ENCODE data around the gene SLC32A1.

The SLC32A1 gene

DNA sequence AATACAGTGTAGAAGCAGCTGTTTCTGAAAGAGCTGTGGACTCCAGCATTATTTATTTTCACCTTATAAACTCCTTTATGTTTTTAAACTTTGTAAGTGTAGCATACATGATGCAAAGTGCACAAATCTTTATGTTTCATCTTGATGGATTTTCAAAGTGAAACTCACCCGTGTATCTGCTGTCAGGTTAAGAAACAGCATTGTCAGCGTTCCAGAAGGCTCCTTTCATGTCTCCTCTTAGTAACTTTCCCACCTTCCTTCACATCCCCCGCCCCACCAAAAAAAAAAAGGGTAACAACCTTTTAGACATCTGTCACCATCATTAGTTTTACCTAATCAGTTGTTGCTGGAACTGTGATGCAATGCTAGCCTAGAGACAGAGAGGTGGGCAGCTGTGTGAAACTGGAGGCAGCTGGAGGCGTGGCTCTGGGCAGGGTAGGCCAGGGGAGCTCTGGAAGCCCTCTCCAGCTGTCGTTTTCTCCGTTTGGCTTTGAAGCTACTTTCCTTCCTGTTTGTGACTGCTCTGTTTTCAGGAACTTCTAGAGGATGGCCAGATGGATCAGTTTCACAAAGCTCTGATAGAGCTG lies 31.1 kb downstream of the SLC32A1 start:
- no peak for DNase-seq

DNA sequence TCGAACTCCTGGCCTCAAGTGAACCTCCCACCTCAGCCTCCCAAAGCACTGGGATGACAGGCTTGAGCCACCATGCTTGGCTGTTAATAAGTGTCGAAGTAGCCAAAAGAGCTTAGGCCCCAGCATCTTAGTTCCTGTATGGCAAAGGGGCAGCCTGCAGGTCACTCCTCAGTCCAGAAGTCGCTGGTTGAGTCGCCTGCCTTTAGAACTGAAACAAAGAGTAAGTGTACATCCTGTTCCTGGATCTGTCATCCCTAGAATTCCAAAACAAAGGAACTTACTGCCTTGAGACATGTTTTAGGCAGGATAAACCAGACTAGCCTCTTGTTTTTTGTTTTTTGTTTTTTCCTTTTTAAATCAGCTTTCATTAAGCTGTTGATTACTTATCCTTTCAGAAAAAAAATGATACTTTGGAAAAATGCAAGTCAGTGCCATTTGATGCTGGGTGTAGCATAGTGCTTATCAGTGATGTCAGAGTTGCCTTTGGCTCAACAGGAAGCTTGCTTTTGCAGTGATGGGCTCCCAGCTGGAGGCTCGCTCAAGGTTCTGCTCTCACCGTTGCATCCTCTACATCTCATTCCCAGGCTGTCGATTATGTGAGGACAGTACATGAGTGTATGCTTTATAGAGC lies 33.0 kb downstream of the SLC32A1 start:
- DNase-seq = no peak

DNA sequence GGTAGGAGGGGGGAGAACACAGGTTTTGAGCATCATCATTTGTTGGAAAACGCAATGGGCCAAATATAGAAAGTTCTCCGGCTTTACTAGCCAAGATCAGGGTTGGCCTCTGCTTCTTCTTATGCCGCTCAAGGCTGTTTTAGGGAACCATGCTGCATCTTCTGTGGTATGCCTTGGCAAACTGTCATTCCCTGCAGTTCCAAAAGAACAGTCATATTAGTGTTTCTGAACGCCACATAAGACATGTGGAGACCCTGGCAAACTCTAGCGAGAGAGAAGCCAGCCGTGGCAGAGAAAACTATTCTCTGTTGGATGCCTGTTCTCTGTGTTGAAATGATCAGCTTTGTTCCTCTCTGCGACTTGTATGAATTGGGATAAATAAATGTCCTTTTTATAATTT lies 34.8 kb downstream of the SLC32A1 start:
- DNase-seq = no peak

DNA sequence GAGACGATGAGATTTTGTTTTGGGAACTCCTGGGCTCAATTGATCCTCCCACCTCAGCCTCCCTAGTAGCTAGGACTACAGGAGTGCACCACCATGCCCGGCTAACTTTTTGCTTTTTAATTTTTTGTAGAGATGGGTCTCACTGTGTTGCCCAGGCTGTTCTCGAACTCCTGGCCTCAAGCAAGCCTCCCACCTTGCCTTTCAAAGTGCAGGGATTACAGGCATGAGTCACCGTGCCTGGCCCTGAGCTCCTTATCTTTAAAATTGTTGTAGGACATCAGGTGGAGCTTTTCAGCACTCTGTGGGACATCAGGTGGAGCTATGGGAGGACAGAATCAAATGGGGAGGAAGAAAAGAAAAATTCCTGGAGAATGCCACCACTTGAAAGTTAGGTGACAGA lies 36.7 kb downstream of the SLC32A1 start:
- no peak for DNase-seq

DNA sequence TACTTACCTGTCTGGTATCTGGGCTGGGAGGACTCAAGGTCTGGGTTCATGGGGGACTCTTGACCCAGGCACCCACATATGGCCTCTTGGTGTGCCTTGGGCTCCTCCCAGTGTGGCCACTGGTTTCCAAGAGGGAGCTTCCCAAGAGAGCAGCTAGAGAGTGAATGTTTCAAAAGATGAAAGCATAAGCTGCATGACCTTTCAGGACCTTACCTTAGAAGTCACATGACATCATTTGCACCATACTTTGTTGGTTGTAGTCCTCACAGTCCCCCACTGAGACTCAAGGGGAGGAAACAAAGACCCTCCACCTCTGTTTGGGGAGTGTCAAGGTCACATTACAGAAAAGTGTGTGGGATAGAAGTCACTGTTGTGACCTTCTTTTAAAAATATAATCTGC lies 37.9 kb downstream of the SLC32A1 start:
- no peak for DNase-seq

DNA sequence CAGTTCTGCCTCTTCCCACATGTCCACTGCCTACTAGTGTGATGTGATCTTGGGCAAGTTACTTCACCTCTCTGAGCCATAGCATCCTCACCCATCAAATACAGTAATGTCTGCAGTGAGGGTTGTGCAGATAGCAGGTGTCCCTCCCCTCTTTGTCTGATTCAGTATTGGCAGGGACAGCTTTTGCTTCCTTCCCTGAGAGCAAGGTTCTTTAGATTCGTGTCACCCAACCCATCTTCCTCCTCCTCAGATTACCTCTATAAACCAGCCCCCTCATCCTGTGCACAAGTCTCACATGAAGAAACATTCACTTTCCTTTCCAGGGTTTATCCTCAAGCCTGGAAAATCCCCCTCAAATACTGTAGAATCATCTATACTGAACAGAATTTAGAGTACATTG lies 39.3 kb downstream of the SLC32A1 start:
- DNase-seq = no peak

DNA sequence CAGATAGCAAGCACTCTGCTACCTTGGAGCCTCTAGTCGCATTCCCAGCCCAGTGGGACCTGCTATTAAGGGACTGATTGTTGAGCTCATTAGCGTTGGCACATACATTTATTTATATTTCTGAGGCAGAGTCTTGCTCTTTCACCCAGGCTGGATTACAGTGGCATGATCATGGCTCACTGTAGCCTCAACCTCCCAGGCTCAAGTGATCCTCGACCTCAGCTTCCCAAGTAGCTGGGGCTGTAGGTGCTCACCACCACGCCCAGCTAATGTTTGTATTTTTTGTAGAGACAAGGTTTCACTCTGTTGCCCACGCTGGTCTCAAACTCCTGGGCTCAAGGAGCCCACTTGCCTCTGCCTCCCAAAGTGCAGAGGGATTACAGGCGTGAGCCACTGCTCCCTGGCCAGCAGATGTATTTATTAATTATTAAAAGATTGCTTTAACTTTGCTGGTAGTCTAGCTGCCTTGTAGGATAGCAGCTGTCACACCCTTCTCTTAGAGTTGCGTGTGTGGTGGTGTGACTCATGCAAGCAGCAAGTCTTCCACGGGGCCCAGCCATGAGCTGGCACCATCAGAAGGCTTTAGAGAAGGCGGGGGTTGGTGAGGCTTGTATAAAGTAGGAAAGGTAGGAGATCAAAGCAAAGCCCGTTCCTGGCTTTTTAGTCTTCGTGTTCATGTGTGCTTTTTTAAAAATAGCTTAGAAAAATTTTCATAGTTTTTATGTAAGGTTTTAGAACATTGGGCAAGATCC lies 40.5 kb downstream of the SLC32A1 start:
- peak; percentile 81 for DNase-seq

DNA sequence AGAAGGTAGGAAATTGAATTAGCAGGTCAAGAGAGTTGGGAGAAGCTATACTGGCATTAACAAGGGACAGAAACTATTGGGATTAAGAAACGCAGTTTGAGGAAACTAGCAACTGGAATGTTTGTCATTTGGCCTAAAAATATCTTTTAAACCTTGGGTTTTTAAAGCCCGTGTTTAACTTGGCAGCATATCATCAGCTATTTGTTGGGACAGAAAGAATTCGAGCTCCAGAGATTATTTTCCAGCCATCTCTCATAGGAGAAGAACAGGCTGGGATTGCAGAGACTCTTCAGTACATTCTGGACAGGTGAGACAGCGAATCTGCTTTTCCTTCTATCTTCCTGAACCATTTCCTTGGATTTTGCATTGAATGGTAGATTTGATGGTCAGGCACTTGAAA lies 41.8 kb downstream of the SLC32A1 start:
- no peak for DNase-seq

DNA sequence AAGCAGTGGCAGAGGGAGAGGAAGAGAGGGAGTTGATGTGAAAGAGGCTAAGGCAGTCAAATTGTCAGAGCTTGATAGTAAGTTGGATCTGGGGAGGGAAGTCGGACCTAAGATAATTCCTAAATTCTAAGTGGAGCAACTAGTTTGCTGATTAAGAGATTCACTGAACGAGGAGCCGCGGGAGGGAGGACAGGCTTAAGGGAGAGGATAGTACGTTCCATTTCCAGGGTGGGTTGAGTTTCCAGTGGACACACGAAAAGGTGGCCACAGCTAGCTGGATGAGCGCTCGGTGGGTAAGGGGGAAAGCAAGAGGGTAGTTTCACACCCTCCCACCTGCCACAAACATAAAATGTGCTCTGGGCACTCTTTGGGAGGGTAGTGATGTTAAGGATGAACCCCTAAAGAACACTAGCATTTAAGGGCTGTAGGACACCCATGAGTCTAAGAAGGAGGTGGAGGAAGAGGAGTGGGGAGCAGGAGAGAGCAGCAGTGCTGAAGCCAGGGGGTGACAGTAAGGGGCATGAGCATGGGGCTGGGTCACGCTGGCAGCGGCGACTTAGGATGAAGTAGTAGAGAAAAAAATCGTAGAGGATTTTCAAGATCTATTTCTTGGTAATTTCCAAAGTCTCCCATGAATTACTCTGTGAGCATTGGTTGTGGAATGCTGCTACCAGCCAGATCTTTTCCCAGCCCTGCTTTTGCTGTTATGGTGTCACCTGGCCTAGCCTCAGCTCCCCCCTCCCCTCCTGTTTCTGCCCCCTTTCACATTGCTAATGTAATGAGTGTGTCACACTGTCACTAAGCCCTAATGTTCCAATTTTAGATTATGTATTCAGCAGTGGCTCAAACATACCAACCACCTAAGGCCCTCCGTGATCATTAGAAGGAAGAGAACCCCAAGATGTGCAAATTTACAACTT lies 45.4 kb downstream of the SLC32A1 start:
- no peak for DNase-seq

DNA sequence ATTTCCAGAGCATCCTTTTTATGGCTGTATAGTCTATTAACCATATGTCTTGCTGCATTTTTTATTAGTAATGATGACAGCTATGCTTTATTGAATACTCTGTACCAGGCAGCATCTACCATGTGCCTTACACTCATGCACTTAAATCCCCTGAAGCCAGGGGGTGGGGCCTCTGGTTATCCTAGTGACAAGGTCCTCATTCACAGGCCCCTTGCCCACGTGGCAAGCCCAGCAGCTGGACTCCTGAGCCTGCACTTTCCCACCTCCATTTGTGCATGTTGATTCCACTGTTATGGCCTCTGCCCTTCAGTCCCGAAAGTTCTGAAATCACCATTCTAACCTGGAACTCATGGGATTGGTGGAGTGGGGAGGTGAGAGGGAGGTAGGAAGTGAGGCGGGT lies 46.3 kb downstream of the SLC32A1 start:
- no peak for DNase-seq

DNA sequence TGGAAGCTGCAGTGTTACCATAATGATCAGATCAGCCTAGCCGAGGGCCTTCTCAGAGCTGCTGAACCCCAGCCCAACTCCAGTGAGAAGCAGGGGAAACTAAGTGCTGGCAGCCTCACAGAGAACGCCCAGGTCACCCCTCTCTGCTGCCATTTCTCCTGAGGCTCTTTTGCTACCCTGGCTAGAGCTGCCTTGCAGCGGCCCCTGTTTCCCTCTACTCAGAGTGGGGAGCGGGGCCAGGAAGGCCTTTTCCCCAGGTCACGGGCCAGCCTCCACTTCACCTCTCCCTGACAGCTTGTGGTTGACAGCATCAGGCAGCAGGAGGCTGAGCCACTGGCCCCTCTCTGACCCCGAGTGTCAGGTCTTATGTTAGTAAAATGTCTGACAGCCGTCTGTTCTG lies 46.7 kb downstream of the SLC32A1 start:
- DNase-seq = no peak

DNA sequence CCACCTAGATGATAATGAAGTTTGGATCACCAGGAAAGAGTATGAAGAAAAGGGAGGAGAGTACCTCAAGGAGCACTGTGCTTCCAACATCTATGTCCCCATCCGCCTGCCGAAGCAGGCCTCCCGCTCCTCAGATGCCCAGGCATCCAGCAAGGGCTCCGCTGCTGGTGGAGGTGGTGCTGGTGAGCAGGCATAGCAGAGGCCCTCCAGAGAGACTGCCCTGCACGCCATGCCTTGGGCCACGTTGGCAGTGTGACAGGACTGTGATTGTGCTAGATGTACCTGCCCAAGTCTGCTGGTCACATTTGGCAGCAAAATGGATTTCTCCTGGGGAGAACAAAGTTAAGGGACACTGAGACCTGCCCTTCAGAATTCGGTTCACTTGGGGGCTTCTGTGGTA lies 47.3 kb downstream of the SLC32A1 start:
- no peak for DNase-seq

DNA sequence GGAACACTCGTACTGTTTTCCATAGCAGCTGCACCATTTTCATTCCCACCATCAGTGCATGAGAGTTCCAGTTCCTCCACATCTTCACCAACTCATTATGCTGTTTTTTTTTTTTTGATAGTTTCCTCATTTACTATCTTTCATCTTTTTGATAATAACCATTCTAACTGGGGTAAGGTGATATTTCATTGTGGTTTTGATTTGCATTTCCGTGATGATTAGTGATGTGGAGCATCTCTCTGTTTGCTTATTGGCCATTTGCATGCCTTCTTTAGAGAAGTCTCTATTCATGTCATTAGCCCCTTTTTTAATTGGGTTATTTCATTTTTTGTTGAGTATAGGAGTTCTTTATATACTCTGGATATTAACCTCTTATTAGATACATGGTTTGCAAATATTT lies 49.9 kb downstream of the SLC32A1 start:
- DNase-seq = no peak

DNA sequence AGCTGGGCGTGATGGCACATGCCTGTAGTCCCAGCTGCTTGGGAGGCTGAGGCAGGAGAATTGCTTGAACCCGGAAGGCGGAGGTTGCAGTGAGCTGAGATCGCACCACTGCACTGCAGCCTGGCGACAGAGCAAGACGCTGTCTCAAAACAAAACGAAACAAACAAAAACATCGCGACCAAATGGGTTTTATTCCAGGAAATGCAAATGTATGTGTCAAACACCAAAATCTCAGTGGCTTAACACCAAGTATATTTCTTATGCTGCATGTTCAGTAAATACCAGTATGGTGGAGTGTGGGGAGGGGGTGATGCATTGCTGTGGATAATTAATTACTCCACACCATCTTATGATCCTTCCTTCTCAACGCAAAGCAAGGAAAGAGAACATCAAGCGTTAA lies 52.1 kb downstream of the SLC32A1 start:
- no peak for DNase-seq
